ENCODE measurements around the gene CTSO.

CTSO gene

DNA sequence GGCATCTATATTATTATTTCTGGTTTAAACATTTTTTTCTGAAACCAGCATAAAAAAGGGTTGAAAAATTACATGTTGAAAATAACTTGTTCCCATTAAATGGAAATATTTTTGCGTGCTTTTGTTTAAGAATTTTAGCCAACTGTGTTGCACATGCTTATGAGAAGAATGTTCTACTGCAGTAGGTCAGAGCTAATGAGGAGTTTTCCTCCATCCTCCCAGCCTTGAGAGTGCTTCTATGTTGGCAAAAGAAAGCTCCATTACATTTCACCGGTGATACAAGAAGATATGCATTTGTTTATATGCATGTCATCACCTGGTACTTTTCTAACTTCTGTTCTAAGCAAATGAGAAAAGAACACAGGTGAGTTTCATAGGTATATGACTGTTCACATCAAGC is 63.7 kb downstream of the CTSO start:
- no peak for DNase-seq
- Histone ChIP-seq H3K4me3 (ENCODE audit: low read depth, low read length) (no peak overlapping the region), H3K9me3 (ENCODE audit: severe bottlenecking) (peaks cover 3% of the 10 kb centered on the region), H3K36me3 (no peaks in the 10 kb centered on the region), H3K27me3 (ENCODE audit: insufficient read depth, low read depth, severe bottlenecking) (no peaks in the 10 kb centered on the region), H3K27ac (no peak overlapping the region)
- TF ChIP-seq, protein P1, sequence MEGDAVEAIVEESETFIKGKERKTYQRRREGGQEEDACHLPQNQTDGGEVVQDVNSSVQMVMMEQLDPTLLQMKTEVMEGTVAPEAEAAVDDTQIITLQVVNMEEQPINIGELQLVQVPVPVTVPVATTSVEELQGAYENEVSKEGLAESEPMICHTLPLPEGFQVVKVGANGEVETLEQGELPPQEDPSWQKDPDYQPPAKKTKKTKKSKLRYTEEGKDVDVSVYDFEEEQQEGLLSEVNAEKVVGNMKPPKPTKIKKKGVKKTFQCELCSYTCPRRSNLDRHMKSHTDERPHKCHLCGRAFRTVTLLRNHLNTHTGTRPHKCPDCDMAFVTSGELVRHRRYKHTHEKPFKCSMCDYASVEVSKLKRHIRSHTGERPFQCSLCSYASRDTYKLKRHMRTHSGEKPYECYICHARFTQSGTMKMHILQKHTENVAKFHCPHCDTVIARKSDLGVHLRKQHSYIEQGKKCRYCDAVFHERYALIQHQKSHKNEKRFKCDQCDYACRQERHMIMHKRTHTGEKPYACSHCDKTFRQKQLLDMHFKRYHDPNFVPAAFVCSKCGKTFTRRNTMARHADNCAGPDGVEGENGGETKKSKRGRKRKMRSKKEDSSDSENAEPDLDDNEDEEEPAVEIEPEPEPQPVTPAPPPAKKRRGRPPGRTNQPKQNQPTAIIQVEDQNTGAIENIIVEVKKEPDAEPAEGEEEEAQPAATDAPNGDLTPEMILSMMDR (IDR thresholded peaks at IDR 0.05; ENCODE audit: low read depth, low read length), result no peak

DNA sequence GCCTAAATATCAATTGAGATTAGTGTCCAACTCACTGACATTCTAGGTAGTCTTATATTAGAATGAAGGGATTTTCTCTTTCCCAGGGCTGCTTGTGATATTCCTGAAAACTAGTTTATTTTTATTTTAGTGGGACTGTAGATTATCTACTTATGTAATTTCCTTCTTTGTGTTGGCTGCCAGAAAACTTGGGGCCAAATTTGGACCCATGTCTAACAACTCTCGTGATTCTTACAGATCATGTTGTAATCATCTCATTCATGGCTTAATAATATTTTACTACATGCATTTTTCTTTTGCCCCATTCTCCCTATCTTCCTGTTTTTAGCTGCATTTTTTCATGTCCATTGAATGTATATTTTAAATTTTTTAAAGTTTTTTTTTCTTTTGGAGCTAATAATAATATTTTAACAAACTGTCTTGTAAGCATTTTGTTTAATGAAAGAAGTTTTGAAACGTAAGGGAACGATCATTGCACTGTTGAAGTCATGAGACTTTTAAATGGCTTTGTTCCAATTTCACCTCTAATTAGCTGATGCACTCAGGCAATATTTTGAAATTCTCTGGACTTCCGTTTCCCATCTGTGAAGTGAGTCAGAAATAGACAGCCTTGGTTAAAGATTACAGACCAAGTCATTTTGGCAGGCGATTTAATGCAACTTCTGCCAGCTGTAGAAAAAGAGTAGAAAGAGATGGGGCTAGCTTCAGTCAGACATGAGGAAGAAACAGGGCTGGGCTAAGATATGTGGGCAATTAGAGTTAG is 64.5 kb downstream of the CTSO start:
- TF ChIP-seq, protein P1 (IDR thresholded peaks at IDR 0.05; ENCODE audit: low read depth, low read length), result no peak
- Histone ChIP-seq H3K36me3 (no peaks in the 10 kb centered on the region), H3K27ac (no peak overlapping the region), H3K9me3 (ENCODE audit: severe bottlenecking) (peaks cover 3% of the 10 kb centered on the region), H3K27me3 (ENCODE audit: insufficient read depth, low read depth, severe bottlenecking) (no peaks in the 10 kb centered on the region), H3K4me3 (ENCODE audit: low read depth, low read length) (no peak overlapping the region)
- no peak for DNase-seq

DNA sequence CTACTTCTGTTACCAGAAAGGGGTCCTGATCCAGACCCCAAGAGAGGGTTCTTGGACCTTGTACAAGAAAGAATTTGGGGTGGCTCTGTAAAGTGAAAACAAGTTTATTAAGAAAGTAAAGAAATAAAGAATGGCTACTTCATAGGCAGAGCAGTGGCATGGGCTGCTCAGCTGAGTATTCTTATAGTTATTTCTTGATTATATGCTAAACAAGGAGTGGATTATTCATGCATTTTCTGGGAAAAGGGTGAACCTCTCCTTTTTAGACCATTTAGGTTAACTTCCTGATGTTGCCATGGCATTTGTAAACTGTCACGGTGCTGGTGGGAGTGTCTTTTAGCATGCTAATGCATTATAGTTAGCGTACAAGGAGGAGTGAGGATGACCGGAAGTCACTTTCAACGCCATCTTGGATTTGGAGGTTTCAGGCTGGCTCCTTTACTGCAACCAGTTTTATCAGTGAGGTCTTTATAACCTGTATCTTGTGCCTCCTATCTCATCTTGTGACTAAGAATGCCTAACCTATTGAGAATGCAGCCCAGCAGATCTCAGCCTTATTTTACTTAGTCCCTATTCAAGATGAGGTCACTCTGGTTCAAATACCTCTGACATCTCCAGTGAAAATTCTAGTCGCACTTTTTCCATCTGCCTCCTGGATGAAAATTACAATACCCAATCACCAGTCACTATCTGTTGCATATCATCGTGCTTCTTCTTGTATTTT is 65.7 kb downstream of the CTSO start:
- DNase-seq, result no peak
- TF ChIP-seq, protein P1 (IDR thresholded peaks at IDR 0.05; ENCODE audit: low read depth, low read length), result no peak
- Histone ChIP-seq H3K4me3 (ENCODE audit: low read depth, low read length) (no peak overlapping the region), H3K27me3 (ENCODE audit: insufficient read depth, low read depth, severe bottlenecking) (no peaks in the 10 kb centered on the region), H3K36me3 (no peaks in the 10 kb centered on the region), H3K27ac (no peak overlapping the region), H3K9me3 (ENCODE audit: severe bottlenecking) (peaks cover 3% of the 10 kb centered on the region)

DNA sequence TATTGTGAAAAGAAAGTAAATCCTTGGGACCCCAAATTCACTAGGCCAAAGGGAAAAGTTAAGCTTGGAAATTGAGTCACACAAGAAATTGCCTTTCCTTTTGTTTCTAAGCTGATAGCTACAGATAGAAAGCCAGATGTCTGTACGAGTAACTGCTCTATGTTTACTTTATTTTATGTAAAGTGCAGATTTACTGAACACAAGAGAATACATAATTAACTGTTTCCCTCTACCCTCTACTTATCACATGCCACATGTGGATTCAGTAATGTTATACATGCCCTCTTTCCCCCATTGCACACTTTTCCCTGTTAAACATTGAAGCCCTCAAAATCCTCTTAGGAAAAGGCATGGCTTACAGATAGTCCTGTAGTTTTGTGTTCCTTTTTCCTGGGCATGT is 66.6 kb downstream of the CTSO start:
- Histone ChIP-seq H3K27me3 (ENCODE audit: insufficient read depth, low read depth, severe bottlenecking) (no peaks in the 10 kb centered on the region), H3K27ac (no peak overlapping the region), H3K36me3 (no peaks in the 10 kb centered on the region), H3K4me3 (ENCODE audit: low read depth, low read length) (no peak overlapping the region), H3K9me3 (ENCODE audit: severe bottlenecking) (peaks cover 3% of the 10 kb centered on the region)
- no peak for DNase-seq
- TF ChIP-seq, protein P1 (IDR thresholded peaks at IDR 0.05; ENCODE audit: low read depth, low read length), result no peak

DNA sequence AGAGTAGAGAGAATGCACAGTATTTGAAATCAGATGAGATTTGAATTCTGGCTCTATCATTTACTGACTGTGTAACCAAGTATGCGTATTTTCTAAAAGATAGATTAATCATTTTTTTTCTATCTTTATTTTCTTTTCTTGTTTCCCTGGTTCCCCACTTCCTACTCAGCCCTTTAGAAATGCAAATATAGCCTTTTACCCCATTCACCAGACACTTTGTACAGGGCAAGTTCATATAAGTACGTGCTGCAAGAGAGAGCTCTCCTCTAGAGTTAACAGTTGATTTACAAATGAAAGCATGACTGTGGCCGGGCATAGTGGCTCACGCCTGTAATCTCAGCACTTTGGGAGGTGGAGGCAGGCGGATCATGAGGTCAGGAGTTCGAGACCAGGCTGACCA is 68.0 kb downstream of the CTSO start:
- Histone ChIP-seq H3K36me3 (no peaks in the 10 kb centered on the region), H3K4me3 (ENCODE audit: low read depth, low read length) (no peak overlapping the region), H3K27me3 (ENCODE audit: insufficient read depth, low read depth, severe bottlenecking) (no peaks in the 10 kb centered on the region), H3K27ac (no peak overlapping the region), H3K9me3 (ENCODE audit: severe bottlenecking) (no peaks in the 10 kb centered on the region)
- TF ChIP-seq, protein P1 (IDR thresholded peaks at IDR 0.05; ENCODE audit: low read depth, low read length), result no peak
- DNase-seq, result no peak
